LNCAP (cell line): ENCODE results near the gene CIAO3.

Experiments
- TF ChIP-seq, protein P1 (sequence below): fragments of 450-650 bp; IDR thresholded peaks from 2 replicates; pipeline ENCODE4 v1.5.1; 2017; ENCODE audit warnings: mild to moderate bottlenecking

CIAO3 gene

DNA sequence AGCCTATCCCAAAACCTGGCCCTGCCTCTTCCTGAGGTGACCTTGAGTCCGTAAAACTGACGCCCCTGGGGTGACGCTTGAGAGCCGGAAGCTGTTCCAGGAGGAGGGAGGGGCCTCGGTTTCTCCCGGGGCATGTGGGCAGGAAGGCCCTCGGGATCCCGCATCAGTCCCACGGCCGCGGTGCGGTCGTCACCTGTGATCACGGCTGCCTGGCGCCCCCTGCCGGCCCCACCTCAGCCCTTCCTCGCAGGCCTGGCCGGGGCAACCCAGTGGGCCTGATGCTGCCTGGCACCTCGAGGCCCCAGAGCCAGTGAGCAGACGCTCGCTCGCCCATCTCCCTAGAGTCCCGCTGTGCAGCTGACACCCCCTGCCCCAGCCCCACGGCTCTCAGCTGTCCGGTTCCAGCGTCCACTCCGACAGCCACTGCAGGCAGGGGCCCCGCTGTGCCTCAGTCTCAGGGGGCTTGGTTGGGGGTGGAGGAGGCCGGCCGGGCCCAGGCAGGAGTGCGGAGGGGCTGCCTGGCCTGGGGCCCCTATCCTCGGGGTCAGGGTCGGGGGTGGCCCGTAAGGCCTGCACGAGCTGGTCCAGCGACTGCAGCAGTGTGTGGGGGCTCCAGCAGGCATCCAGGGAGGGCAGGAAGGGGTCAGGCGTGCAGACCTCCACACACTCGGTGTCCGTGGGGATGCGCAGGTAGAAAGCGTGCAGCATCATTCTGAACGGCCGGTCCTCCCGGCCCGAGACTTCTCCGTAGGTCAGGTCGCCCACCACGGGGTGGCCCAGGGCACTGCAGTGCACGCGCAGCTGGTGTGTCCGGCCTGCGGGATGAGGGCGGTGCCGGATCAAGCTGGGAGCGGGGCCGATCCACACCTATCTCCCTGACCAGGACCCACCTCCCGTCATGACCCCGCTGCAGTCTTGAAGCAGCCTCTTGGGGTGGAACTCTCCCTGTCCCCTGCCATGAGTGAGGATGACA, 45.1 kb upstream of the CIAO3 start:
- TF ChIP-seq, protein P1, sequence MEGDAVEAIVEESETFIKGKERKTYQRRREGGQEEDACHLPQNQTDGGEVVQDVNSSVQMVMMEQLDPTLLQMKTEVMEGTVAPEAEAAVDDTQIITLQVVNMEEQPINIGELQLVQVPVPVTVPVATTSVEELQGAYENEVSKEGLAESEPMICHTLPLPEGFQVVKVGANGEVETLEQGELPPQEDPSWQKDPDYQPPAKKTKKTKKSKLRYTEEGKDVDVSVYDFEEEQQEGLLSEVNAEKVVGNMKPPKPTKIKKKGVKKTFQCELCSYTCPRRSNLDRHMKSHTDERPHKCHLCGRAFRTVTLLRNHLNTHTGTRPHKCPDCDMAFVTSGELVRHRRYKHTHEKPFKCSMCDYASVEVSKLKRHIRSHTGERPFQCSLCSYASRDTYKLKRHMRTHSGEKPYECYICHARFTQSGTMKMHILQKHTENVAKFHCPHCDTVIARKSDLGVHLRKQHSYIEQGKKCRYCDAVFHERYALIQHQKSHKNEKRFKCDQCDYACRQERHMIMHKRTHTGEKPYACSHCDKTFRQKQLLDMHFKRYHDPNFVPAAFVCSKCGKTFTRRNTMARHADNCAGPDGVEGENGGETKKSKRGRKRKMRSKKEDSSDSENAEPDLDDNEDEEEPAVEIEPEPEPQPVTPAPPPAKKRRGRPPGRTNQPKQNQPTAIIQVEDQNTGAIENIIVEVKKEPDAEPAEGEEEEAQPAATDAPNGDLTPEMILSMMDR: peak; percentile 85

DNA sequence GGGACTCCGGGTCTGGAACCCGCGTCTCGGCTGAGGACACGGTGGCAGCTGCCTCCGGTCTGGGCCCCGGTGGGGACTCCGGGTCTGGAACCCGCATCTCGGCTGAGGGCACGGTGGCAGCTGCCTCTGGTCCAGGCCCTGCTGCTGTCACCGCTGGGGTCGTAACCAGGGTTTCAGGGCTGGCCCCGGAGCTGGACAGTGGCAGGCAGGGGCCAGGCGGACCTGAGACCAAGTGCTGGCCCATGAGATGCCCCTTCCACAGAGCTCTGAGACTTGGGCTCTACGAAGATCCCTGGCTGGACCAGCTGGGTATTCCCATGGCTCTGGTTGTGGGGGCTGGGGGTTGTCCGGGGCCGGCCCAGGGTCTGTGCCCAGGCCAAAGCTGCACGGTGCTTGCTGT, 43.6 kb upstream of the CIAO3 start:
- TF ChIP-seq, protein P1: no peak

DNA sequence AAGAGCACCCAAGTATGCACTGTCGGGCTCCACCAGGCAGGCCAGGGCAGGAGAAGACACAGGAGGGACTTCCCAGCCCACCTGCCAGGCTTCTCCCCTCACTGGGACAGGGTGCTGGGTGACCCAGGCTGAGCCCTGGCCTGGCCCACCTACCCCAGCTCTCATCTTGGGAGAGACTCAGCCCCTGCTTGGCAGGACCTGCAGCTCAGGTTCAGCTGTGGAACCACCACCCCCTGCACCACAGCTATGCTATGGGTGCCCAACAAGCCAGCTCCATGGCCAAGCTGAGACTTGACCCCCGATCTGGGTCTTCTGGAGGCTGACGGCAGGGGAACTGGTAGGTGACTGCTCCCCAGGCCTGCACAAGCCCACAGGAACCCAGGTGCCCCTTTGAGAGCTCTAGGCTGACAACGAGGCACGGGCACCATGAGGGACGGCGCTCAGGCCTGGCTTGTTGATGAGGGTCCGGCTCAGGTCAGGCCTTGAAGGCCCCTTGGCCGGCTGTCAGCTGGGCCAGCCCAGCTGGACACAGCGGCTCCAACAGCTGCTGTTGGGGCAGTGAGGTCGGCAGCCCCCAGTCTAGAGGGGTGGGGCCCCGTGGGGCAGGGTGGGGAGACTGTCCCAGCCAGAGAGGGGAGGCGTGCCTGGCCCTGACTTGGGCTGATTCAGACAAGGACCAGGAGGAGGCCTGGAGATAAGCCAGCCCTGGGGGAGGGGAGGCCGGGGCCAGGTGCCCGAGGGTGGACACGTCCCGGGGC, 42.8 kb upstream of the CIAO3 start:
- TF ChIP-seq, protein P1: no peak

DNA sequence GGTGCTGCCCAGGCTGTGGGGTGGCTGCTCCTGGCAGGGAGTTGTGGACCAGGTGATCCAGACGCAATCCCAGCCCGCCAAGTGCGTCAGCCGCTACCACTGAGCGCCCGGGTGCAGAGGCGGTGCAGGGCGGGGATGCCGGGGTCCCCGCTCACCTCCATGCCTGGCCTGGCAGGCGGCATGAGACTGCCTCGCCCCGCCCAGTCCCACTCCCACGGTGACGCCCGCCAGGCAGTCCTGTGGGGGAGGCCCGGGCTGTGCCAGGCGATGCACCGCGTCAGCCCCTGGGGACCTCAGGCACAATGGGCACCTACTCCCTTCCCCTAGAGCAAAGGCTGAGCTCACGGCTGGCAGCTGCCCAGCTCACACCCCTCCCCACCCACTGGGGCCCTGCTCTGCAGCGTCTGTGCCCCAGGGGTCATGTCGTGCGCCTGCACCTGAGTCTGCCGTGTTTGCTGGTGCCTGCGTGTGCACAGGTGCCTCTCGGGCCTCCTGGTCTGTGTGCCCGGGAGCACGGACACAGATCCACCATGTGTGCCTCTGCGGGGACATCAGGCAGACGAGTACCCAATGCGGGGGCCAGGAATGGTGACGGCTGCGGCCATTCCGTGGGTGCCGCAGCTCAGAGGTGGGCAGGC, 42.1 kb upstream of the CIAO3 start:
- TF ChIP-seq, protein P1: no peak

DNA sequence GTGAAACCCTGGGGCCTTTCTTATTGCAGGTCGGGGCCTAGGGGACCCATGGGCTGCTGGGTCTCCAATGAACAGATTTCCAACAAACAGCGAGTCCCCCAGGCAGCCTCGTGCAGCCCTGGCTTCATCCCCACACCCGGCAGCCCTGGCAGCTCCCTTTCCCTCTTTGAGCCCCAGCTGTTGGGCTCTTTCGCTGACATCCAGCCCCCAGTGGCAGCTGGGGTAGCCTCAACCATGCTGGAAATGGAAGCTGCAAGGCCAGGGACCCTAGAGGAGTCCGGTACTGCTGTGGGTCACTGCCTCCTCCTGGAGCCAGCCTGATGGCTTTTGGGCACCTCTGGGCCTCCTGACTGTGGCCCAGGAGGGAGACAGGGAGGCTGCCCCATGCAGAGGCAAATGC, 41.5 kb upstream of the CIAO3 start:
- TF ChIP-seq, protein P1: no peak

DNA sequence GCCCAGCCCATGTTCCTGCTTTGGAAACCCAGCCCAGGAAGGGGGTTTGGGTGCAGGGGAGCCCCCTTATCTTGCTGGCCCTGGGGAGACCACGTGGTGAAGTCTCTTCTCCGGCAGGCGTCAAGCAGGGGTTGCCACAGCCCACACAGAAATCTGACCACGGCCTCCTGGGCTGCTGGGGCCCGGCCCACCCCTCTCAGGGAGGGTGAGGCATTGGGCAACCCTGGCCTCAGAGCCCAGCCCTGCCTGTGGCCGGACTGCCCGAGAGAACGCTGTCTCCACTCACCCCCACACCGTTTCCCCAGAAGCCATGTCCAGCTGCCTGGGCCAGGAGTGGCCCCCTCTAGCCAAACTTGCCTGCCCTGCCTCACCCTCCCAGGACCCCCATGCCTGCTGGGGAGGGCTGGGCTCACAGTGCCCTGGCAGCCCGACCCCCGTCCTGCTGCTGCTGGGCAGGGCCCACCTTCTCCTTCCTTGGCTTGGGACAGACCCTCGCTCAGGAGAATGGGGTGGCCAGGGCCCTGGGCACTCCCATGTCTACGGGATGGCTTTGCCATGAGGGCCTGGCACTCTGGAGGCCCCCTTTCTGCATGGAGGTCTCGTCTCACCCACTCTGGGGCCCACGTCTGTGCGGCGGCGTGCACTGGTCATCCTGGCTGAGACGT, 40.7 kb upstream of the CIAO3 start:
- TF ChIP-seq, protein P1: no peak

DNA sequence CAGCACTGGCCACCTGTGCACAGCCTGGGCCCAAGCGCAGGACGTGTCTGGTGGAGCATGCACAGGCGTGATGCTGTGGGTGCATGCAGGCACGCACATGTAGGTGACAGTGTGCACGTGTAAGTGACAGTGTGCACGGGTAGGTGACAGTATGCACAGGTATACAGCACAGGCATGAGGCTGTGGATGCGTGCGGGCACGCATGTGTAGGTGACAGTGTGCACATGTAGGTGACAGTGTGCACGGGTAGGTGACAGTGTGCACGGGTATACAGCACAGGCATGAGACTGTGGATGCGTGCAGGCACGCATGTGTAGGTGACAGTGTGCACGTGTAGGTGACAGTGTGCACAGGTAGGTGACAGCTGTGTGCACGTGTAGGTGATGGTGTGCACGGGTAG, 39.5 kb upstream of the CIAO3 start:
- TF ChIP-seq, protein P1: no peak
